Measurements from ENCODE around the gene ACTMAP. TPM values are rescaled to one million over a fixed set of nuclear protein-coding genes. Genes with fewer than 3 reads are reported as not detected.
"Not testable (repeated sequence)": the region's sequence is repeated elsewhere in the genome, so short reads cannot be mapped to it uniquely, and the experiment has no call there.

The ACTMAP gene
- total RNA-seq, 4 donors from 2014 or later, result 2.5 to 7.1 (median 4.3) TPM

DNA sequence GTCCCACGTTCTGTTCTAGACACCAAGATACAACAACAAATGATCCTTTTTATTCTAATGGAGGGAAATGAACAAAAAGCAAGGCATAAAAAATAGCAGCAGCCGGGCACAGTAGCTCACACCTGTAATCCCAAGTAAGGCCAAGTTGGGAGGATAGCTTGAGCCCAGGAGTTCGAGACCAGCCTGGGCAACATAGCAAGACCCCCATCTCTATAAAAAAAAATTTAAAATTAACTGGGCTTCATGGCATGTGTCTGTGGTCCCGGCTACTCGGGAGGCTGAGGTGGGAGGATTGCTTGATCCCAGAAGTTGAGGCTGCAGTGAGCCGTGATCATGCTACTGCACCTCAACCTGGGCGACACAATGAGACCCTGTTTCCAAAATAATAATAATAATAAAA is 26.1 kb upstream of the ACTMAP start:
- no peak for TF ChIP-seq POLR2A (IDR thresholded peaks at IDR 0.05)
- TF ChIP-seq, protein P1, sequence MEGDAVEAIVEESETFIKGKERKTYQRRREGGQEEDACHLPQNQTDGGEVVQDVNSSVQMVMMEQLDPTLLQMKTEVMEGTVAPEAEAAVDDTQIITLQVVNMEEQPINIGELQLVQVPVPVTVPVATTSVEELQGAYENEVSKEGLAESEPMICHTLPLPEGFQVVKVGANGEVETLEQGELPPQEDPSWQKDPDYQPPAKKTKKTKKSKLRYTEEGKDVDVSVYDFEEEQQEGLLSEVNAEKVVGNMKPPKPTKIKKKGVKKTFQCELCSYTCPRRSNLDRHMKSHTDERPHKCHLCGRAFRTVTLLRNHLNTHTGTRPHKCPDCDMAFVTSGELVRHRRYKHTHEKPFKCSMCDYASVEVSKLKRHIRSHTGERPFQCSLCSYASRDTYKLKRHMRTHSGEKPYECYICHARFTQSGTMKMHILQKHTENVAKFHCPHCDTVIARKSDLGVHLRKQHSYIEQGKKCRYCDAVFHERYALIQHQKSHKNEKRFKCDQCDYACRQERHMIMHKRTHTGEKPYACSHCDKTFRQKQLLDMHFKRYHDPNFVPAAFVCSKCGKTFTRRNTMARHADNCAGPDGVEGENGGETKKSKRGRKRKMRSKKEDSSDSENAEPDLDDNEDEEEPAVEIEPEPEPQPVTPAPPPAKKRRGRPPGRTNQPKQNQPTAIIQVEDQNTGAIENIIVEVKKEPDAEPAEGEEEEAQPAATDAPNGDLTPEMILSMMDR (IDR thresholded peaks at IDR 0.05), result no peak
- TF ChIP-seq EP300 (IDR thresholded peaks at IDR 0.05), result no peak
- no peaks in the 10 kb centered on the region for H3K27me3 ChIP-seq
- WGBS, 2 donors, result 57 to 62% methylated on average over 7 of the region's 7 CpGs
- H3K4me3 ChIP-seq, result peak overlapping the region in 3 of 4 donors; percentile 44 to 95 (median 81)
- peaks cover 0 to 8% (median 0%) of the 10 kb centered on the region in 3 donors for H3K36me3 ChIP-seq
- H3K9me3 ChIP-seq, result no peaks in the 10 kb centered on the region
- DNase-seq (ENCODE audit: low spot score in 2 of 2), result no peak
- H3K4me1 ChIP-seq, result peaks cover 0 to 37% (median 18%) of the 10 kb centered on the region in 4 donors
- peak overlapping the region; percentile 60 to 97 (median 92) for H3K27ac ChIP-seq

DNA sequence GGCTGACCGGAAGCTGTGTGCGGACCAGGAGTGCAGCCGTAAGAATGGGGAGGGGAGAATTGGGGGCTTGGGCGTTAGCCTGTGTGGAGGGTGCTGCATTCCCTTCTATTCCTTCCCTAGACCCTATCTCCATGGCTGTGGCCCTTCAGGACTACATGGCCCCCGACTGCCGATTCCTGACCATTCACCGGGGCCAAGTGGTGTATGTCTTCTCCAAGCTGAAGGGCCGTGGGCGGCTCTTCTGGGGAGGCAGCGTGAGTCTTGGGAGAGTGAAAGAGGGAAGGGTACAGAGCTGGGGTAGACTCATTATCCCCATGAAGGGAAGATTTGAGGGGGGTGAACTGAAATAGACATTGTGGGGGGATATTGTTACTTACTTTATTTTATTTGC is 25.4 kb upstream of the ACTMAP start:
- 48 to 51% methylated on average over 10 of the region's 10 CpGs for WGBS, 2 donors
- Histone ChIP-seq H3K27me3 (no peaks in the 10 kb centered on the region), H3K9me3 (no peaks in the 10 kb centered on the region), H3K27ac (peak overlapping the region; percentile 60 to 97 (median 92)), H3K4me1 (peaks cover 0 to 37% (median 18%) of the 10 kb centered on the region in 4 donors), H3K4me3 (peak overlapping the region; percentile 16 to 95 (median 30)), H3K36me3 (peaks cover 0 to 13% (median 0%) of the 10 kb centered on the region in 3 donors)
- no peak for DNase-seq (ENCODE audit: low spot score in 2 of 2)
- TF ChIP-seq, protein P1 (IDR thresholded peaks at IDR 0.05), result no peak
- no peak for TF ChIP-seq EP300 (IDR thresholded peaks at IDR 0.05)
- no peak for TF ChIP-seq POLR2A (IDR thresholded peaks at IDR 0.05)

DNA sequence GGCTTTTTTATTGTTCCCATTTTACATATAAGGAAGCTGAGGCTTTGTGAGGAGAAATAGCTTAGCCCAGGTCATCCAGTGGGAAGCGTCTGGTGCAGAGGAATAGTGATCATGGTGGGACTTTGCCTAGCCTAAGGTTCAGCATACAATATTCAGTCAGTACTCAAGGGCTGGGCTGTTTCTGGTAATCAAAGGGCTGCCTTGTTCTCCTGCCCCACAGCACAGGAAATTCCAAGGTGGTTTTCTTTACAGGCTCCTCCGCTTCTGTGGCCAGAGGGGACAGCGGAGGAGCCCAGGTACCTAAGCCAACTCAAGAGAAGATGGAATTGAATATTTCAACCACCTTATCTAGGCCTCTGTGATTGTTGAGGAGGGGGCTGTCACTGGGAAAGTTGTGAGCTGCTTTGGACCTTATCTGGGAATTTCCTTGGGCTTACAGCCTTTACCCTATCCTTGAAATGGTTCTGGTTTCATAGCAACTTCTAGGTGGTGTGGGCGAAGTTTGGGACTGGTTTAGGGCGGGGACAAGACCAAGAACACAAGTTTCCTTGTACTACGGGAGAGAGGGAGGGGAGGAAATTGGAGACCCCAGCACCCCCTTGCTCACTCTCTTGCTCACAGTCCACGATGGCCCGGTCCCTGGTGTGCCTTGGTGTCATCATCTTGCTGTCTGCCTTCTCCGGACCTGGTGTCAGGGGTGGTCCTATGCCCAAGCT is 24.8 kb upstream of the ACTMAP start, which contains the start of gene MIA:
MIA (plus strand) TSS at position 606 of the 716 bp plus-strand sequence; CDS start at position 628, 22 bp downstream.
- H3K4me3 ChIP-seq, result peak within 1 kb of the TSS; percentile 16 to 95 (median 30)
- peaks cover 0 to 35% (median 18%) of the 10 kb centered on the region in 4 donors for H3K4me1 ChIP-seq
- peak within 1 kb of the TSS; percentile 60 to 97 (median 92) for H3K27ac ChIP-seq
- no peaks in the 10 kb centered on the region for H3K9me3 ChIP-seq
- 47 to 55% methylated on average over 8 to 9 of the region's 9 CpGs for WGBS, 2 donors
- no peak for TF ChIP-seq POLR2A (IDR thresholded peaks at IDR 0.05)
- TF ChIP-seq, protein P1 (IDR thresholded peaks at IDR 0.05), result no peak
- no peak for TF ChIP-seq EP300 (IDR thresholded peaks at IDR 0.05)
- no peak for DNase-seq (ENCODE audit: low spot score in 2 of 2)
- no peaks in the 10 kb centered on the region for H3K27me3 ChIP-seq
- H3K36me3 ChIP-seq, result peaks cover 0 to 17% (median 0%) of the 10 kb centered on the region in 3 donors

DNA sequence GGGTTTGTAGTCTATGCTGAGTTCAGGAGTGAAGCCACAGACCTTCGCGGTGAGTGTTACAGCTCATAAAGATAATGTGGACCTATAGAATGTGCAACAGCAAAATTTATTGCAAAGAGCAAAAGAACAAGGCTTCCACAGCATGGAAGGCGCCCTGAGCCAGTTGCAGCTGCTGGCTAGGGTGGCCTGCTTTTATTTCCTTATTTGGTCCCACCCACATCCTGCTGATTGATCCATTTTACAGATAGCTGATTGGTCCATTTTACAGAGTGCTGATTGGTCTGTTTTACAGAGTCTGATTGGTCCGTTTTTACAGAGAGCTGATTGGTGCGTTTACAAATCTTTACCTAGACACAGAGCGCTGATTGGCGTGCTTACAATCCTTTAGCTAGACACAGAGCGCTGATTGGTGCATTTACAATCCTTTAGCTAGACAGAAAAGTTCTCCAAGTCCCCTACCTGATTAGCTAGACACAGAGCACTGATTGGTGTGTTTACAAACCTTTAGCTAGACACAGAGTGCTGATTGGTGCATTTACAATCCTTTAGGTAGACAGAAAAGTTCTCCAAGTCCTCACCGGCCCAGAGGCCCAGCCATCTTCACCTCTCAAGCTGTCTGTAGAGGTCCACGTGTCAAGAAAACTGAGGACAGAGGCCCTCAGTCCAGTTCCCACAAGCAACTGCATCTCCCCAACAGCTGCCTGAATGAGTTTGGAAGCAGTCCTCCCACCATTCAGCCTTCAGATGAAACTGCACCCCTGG is 21.0 kb upstream of the ACTMAP start:
- peaks cover 0 to 54% (median 3%) of the 10 kb centered on the region in 3 donors for H3K36me3 ChIP-seq
- WGBS, 2 donors, result 92 to 94% methylated on average over 10 of the region's 10 CpGs
- not testable (repeated sequence) for DNase-seq (ENCODE audit: low spot score in 2 of 2)

GRCh38 chr19:40768869-40769268 is 18.6 kb upstream of the ACTMAP start:
- 45 to 74% methylated on average over 5 of the region's 5 CpGs for WGBS, 2 donors
- H3K27ac ChIP-seq, result no peak overlapping the region

More for the DNA sequence above, 21.0 kb upstream of the ACTMAP start:
- H3K9me3 ChIP-seq, H3K27ac ChIP-seq, H3K4me1 ChIP-seq, H3K27me3 ChIP-seq, H3K4me3 ChIP-seq: not testable (repeated sequence)

DNA sequence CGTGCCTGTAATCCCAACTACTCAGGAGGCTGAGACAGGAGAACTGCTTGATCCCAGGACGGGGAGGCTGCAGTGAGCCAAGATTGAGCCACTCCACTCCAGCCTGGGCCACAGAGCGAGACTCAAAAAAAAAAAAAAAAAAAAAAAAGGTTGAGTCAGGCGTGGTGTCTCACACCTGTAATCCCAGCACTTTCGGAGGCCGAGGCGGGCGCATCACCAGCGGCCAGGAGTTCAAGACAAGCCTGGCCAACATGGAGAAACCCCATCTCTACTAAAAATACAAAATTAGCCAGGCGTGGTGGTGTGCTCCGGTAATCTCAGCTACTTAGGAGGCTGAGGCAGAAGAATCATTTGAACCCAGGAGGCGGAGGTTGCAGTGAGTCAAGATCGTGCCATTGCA is 16.1 kb upstream of the ACTMAP start:
- peaks cover 9 to 99% (median 46%) of the 10 kb centered on the region in 3 donors for H3K36me3 ChIP-seq
- not testable (repeated sequence) for H3K27me3 ChIP-seq; DNase-seq (ENCODE audit: low spot score in 2 of 2); H3K4me3 ChIP-seq; H3K9me3 ChIP-seq; H3K4me1 ChIP-seq; H3K27ac ChIP-seq
- 96 to 97% methylated on average over 13 of the region's 13 CpGs for WGBS, 2 donors

More at GRCh38 chr19:40768869-40769268, 18.6 kb upstream of the ACTMAP start:
- TF ChIP-seq, protein P1 (IDR thresholded peaks at IDR 0.05), result no peak
- no peak for TF ChIP-seq EP300 (IDR thresholded peaks at IDR 0.05)
- no peak for TF ChIP-seq POLR2A (IDR thresholded peaks at IDR 0.05)
- peaks cover 0 to 78% (median 21%) of the 10 kb centered on the region in 3 donors for H3K36me3 ChIP-seq
- DNase-seq (ENCODE audit: low spot score in 2 of 2), result no peak
- no peaks in the 10 kb centered on the region for H3K9me3 ChIP-seq
- H3K4me1 ChIP-seq, result no peaks in the 10 kb centered on the region
- no peak overlapping the region for H3K4me3 ChIP-seq
- H3K27me3 ChIP-seq, result no peaks in the 10 kb centered on the region
